Smooth muscle cell (in vitro differentiated cells): Measurements from ENCODE around the gene ARHGAP33. TPM values are rescaled to one million over a fixed set of nuclear protein-coding genes. Genes with fewer than 3 reads are reported as not detected.
A peak's percentile ranks its signal among the peaks of the same experiment; 100 is the strongest.

Experiments used
- DNase-seq: peaks from one replicate; lab custom pipeline; 2025; ENCODE audit not compliant: unreplicated experiment; lab: John Stamatoyannopoulos, UW
- H2AFZ ChIP-seq: fragments of 200-600 bp; sonication (generic); 2 replicates; pipeline ENCODE4 v1.6.0; 2016; ENCODE audit warnings: antibody characterized with exemption, low read depth, mild to moderate bottlenecking
- H3F3A ChIP-seq: fragments of 200-600 bp; sonication (generic); 2 replicates; pipeline ENCODE4 v1.6.0; 2017; ENCODE audit warnings: antibody characterized with exemption, low read depth
- H3K27ac ChIP-seq: fragments of 200-600 bp; sonication (generic); 2 replicates; pipeline ENCODE4 v1.5.1; 2016; ENCODE audit warnings: low read depth, mild to moderate bottlenecking
- H3K27me3 ChIP-seq: fragments of 200-600 bp; sonication (generic); 2 replicates; pipeline ENCODE4 v1.6.1; 2016; ENCODE audit warnings: low read depth, mild to moderate bottlenecking
- H3K36me3 ChIP-seq: fragments of 200-600 bp; sonication (generic); 2 replicates; pipeline ENCODE4 v1.5.1; 2016; ENCODE audit warnings: low read depth
- H3K4me1 ChIP-seq: fragments of 200-600 bp; sonication (generic); 2 replicates; pipeline ENCODE4 v1.5.1; 2016; ENCODE audit warnings: low read depth
- H3K4me2 ChIP-seq: fragments of 200-600 bp; sonication (generic); 2 replicates; pipeline ENCODE4 v1.6.0; 2016; ENCODE audit warnings: mild to moderate bottlenecking
- H3K4me3 ChIP-seq: fragments of 200-600 bp; sonication (generic); 2 replicates; pipeline ENCODE4 v1.5.1; 2016; ENCODE audit warnings: mild to moderate bottlenecking
- H3K79me2 ChIP-seq: fragments of 200-600 bp; sonication (generic); 2 replicates; pipeline ENCODE4 v1.6.0; 2016; ENCODE audit warnings: low read depth, mild to moderate bottlenecking
- H3K9ac ChIP-seq: fragments of 200-600 bp; sonication (generic); 2 replicates; pipeline ENCODE4 v1.6.0; 2016; ENCODE audit warnings: low read depth
- H3K9me3 ChIP-seq: fragments of 200-600 bp; sonication (generic); replicated peaks from 2 replicates; pipeline ENCODE4 v1.5.1; 2016; ENCODE audit warnings: low read depth
- H4K20me1 ChIP-seq: fragments of 200-600 bp; sonication (generic); 2 replicates; pipeline ENCODE4 v1.6.0; 2016; ENCODE audit warnings: low read depth
- CTCF ChIP-seq: fragments of 200-600 bp; sonication (generic); IDR thresholded peaks from 2 replicates; pipeline ENCODE4 v1.5.1; 2017; ENCODE audit warnings: borderline replicate concordance, mild to moderate bottlenecking, antibody characterized with exemption; ENCODE audit not compliant: insufficient read depth, poor library complexity, severe bottlenecking
- WGBS: methylation state at CpG from one replicate; pipeline ENCODE4 v1.1.7; 2016; ENCODE audit warnings: low lambda C conversion rate; 5-methylcytosine and 5-hydroxymethylcytosine counted together
- polyA plus RNA-seq: library from polyadenylated mRNA; unstranded; fragments of >200 nt; fragmentation: Nextera tagmentation; extraction: Ambion mirVana; gene quantifications from 2 replicates; pipeline ENCODE4 v1.2.1, GENCODE V29; 2016
- total RNA-seq: library from RNA; depleted of rRNA; stranded (reverse); fragments of >200 nt; gene quantifications from 2 replicates; pipeline ENCODE4 v1.2.3, GENCODE V29; 2014

ARHGAP33 gene
- total and polyA plus RNA-seq, 2 experiments from 2014 or later: 5.3 to 5.7 TPM

- Histone ChIP-seq H3K27ac (peak overlapping the region; percentile 4), H3K36me3 (no peaks in the 10 kb centered on the region), H3K79me2 (peaks cover 5% of the 10 kb centered on the region), H4K20me1 (no peaks in the 10 kb centered on the region), H3K4me3 (peak overlapping the region; percentile 71), H3K9ac (no peak overlapping the region), H3K27me3 (no peaks in the 10 kb centered on the region), H3K4me1 (peaks cover 8% of the 10 kb centered on the region), H3K4me2 (peak overlapping the region; percentile 98), H3F3A (no peaks in the 10 kb centered on the region), H3K9me3 (no peaks in the 10 kb centered on the region), H2AFZ (no peak overlapping the region)
- WGBS: 2% methylated on average over 12 of the region's 12 CpGs
- DNase-seq: no peak
- TF ChIP-seq CTCF: no peak
Observed at GRCh38 chr19:35741203-35741515, 34.2 kb upstream of the ARHGAP33 start.

GRCh38 chr19:35742121-35742724, 33.1 kb upstream of the ARHGAP33 start, which contains the start of gene IGFLR1:
Gene IGFLR1 (minus strand): TSS chr19:35742452. CDS start chr19:35741180, 1,272 bp downstream.
- WGBS: 95% methylated on average over 9 of the region's 9 CpGs
- Histone ChIP-seq H3K4me2 (peak within 1 kb of the TSS; percentile 98), H3K4me1 (peaks cover 10% of the 10 kb centered on the region), H3F3A (no peaks in the 10 kb centered on the region), H3K27me3 (no peaks in the 10 kb centered on the region), H3K27ac (no peak within 1 kb of the TSS), H3K79me2 (peaks cover 16% of the 10 kb centered on the region), H3K9me3 (no peaks in the 10 kb centered on the region), H3K4me3 (no peak within 1 kb of the TSS), H2AFZ (no peak within 1 kb of the TSS), H3K9ac (no peak within 1 kb of the TSS), H4K20me1 (no peaks in the 10 kb centered on the region), H3K36me3 (no peaks in the 10 kb centered on the region)
- no peak for TF ChIP-seq CTCF
- DNase-seq: no peak

- Histone ChIP-seq H3K9ac (no peak overlapping the region), H3K4me3 (no peak overlapping the region), H3F3A (no peaks in the 10 kb centered on the region), H2AFZ (no peak overlapping the region), H4K20me1 (no peaks in the 10 kb centered on the region), H3K36me3 (no peaks in the 10 kb centered on the region), H3K4me1 (peaks cover 10% of the 10 kb centered on the region), H3K4me2 (peak overlapping the region; percentile 94), H3K27me3 (no peaks in the 10 kb centered on the region), H3K79me2 (peaks cover 26% of the 10 kb centered on the region), H3K27ac (no peak overlapping the region), H3K9me3 (no peaks in the 10 kb centered on the region)
- TF ChIP-seq CTCF: no peak
- 95% methylated on average over 19 of the region's 19 CpGs for WGBS
- no peak for DNase-seq
Observed at GRCh38 chr19:35743640-35744429, 31.5 kb upstream of the ARHGAP33 start.
